Fibroblast of pulmonary artery (primary cell): ENCODE measurements around the gene TRERF1.
A peak's percentile ranks its signal among the peaks of the same experiment; 100 is the strongest.

ENCODE experiments used
- DNase-seq: peaks from one replicate; pipeline ENCODE4 v3.0.0-alpha.2; 2010; ENCODE audit warnings: low read depth
- H3K4me3 ChIP-seq: replicated peaks from 2 replicates; pipeline ENCODE4 v1.5.1; 2011; ENCODE audit warnings: low read depth, mild to moderate bottlenecking, control low read depth, low read length, moderate library complexity
- TF ChIP-seq, protein P1 (sequence below): IDR thresholded peaks from 2 replicates; pipeline ENCODE4 v1.5.1; 2011; ENCODE audit warnings: mild to moderate bottlenecking, control low read depth, low read length, inconsistent platforms; ENCODE audit errors: missing control alignments

Gene TRERF1

DNA sequence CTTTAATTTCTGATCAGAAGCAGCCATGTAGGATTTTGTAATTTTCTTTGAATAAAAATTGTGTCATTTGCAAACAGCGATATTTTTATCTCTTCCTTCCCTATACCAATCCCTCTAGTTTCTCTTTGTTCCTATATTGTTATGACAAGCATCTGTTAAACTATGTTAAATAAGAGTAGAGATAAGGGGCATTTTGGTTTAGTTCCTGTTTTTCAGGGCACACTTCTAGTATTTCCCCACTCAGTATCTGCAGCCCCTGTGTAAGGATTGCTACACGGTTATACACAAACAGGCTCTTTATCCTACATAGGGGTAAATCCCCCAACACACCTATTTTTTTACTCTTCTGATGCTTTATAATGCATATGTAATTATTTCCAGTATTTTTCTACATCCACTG, 42.1 kb downstream of the TRERF1 start:
- no peak overlapping the region for H3K4me3 ChIP-seq
- DNase-seq = no peak
- TF ChIP-seq, protein P1, sequence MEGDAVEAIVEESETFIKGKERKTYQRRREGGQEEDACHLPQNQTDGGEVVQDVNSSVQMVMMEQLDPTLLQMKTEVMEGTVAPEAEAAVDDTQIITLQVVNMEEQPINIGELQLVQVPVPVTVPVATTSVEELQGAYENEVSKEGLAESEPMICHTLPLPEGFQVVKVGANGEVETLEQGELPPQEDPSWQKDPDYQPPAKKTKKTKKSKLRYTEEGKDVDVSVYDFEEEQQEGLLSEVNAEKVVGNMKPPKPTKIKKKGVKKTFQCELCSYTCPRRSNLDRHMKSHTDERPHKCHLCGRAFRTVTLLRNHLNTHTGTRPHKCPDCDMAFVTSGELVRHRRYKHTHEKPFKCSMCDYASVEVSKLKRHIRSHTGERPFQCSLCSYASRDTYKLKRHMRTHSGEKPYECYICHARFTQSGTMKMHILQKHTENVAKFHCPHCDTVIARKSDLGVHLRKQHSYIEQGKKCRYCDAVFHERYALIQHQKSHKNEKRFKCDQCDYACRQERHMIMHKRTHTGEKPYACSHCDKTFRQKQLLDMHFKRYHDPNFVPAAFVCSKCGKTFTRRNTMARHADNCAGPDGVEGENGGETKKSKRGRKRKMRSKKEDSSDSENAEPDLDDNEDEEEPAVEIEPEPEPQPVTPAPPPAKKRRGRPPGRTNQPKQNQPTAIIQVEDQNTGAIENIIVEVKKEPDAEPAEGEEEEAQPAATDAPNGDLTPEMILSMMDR = no peak

DNA sequence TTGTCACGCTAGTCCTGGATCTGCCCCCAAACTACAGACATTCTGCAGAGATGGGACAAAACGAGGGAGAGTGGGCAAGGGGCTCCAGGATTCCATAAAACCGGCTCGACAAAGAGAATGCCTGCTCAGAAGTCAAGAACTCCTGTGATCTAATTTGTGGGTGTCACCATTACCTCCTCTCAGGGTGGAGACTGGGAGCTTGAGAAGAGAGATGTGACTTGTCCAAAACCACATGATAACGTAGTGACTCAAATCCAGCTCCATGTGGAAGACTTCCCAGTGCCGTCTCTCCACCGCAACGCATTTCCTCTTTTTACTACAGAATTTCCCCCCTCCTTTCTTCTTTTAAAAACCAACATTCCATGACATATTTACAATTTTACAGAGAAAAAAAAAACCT, 44.3 kb downstream of the TRERF1 start:
- TF ChIP-seq, protein P1 = no peak
- H3K4me3 ChIP-seq = no peak overlapping the region
- DNase-seq = peak; percentile 87

DNA sequence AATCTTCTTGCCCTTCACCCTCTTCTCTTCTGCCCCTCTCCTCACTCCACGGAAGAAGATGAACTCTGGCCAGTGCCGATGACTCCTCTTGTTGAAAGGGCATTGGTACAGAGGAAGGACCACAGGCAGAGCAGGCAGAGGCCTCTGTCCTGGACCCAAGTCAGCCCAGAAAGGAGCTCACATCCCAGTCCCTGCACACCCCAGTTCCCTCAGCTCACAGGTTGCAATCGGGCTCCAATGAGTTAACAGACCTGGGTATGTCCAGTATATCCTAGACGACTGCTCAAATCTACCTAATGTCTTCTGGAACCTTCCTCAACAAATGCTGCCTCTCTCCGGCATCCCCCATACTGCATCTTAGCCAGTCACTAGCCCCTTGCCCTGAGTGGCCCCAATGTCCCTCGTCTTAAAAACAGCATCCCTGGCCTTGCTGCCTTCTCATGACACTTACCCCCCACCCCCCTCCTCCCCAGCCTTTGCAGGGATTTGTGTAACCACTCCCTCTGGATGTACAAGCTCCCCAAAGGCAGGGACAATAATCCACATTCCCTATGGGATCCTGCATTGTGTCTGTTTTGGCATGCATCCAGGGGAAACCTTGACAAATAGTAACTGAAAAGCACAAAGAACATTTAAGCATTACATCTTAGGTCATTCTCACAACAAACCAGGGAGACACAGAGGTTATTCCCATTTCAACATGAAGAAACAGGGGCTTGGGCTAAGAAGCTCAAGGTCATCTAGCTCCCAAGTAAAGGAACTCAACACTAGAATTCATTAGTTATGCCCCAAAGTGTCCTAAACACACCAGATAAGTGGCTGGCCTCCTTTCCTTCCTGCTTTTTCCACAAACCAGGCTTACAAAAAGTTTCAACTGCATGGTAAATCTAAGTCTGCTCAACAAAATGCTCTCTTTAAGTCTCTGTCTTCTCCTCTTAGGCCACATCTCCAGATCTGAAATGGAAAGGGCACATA, 45.1 kb downstream of the TRERF1 start:
- TF ChIP-seq, protein P1 = no peak
- peak; percentile 73 for DNase-seq
- no peak overlapping the region for H3K4me3 ChIP-seq

DNA sequence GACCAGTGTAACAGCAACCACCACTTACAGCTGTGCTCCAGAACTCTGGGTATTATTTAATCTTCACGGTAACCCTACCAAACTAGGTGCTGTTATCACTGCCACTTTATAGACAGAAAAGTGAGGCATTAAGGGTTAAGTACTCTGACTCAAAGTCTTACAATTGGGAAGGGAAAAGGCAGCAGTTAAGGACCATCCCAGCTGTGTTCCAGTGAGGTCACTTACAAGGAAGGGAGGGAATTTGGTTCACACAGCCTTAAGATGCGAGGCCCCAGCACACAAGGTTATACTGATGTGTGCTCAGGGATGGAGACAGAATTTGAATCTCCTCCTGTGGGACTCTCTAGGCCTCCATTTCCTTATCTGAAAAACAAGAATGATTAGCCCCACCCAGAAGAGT, 46.7 kb downstream of the TRERF1 start:
- H3K4me3 ChIP-seq = no peak overlapping the region
- DNase-seq = peak; percentile 60
- TF ChIP-seq, protein P1 = no peak

DNA sequence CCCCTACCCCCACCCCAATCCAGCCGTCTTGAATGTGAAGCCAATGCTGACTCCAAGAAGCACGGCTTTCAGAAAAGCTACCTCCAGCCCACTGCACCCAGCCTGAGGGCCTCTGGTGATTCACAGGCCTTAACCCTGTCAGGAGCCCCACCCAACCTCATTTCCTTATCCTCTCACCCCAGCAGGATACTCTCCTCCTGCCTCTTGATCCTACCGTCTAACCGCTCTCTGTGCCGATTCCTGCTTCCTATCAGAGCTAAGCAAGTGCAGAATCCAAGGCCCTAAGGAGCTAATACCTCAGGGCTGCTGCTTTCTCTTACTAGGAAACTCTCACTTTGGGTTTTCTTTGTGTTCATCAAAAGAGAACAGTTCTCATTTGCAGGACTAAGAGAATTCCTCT, 47.2 kb downstream of the TRERF1 start:
- no peak overlapping the region for H3K4me3 ChIP-seq
- TF ChIP-seq, protein P1 = no peak
- DNase-seq = peak; percentile 60

DNA sequence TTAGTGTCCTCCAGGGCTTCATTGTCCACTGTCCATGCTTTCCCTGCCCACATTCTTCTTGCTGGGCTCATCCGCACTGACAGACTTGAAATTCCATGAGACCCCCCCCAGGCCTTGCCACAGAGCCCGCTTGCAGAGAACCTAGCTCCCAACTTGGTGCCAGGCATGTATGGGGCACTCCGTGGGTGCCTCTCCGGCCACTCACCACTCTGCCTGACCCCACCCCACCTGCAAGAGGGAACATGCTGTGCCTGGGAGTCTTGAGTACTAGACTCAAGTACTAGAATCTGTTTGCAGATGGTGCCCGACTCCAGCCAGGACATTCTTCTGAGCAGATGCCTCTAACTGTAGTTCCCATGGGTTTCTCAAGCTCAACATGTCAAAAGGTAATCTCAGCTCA, 47.9 kb downstream of the TRERF1 start:
- DNase-seq = no peak
- H3K4me3 ChIP-seq = no peak overlapping the region

More for the DNA sequence above, 47.9 kb downstream of the TRERF1 start:
- TF ChIP-seq, protein P1 = no peak
